ENCODE measurements around the gene DHRS4.
"Not testable (repeated sequence)": the region's sequence is repeated elsewhere in the genome, so short reads cannot be mapped to it uniquely, and the experiment has no call there.

DHRS4 gene

GRCh38 chr14:23981951-23982813 lies 28.6 kb downstream of the DHRS4 start:
- not testable (repeated sequence) for DNase-seq (ENCODE audit: low read depth in 1 of 2, low spot score in 1 of 2)

- no peak for DNase-seq (ENCODE audit: low read depth in 1 of 2, low spot score in 1 of 2)
Observed at GRCh38 chr14:23984891-23985602, 31.5 kb downstream of the DHRS4 start.

GRCh38 chr14:23988223-23988606 lies 34.6 kb downstream of the DHRS4 start:
- not testable (repeated sequence) for DNase-seq (ENCODE audit: low read depth in 1 of 2, low spot score in 1 of 2)

- DNase-seq (ENCODE audit: low read depth in 1 of 2, low spot score in 1 of 2) = peak; percentile 58 to 71
Observed at GRCh38 chr14:23988607-23989363, 35.2 kb downstream of the DHRS4 start, which contains the start of gene DHRS4L2. Gene DHRS4L2 (plus strand): TSS chr14:23988929. CDS start chr14:23988948, 19 bp downstream.

- not testable (repeated sequence) for DNase-seq (ENCODE audit: low read depth in 1 of 2, low spot score in 1 of 2)
Observed at GRCh38 chr14:23989734-23990445, 36.3 kb downstream of the DHRS4 start.

GRCh38 chr14:23990961-23991360 lies 37.4 kb downstream of the DHRS4 start:
- not testable (repeated sequence) for DNase-seq (ENCODE audit: low read depth in 1 of 2, low spot score in 1 of 2)

- DNase-seq (ENCODE audit: low read depth in 1 of 2, low spot score in 1 of 2) = not testable (repeated sequence)
Observed at GRCh38 chr14:23993042-23993441, 39.5 kb downstream of the DHRS4 start.

GRCh38 chr14:23996009-23996408 lies 42.4 kb downstream of the DHRS4 start:
- not testable (repeated sequence) for DNase-seq (ENCODE audit: low read depth in 1 of 2, low spot score in 1 of 2)

- not testable (repeated sequence) for DNase-seq (ENCODE audit: low read depth in 1 of 2, low spot score in 1 of 2)
Observed at GRCh38 chr14:23996825-23997224, 43.3 kb downstream of the DHRS4 start.

- DNase-seq (ENCODE audit: low read depth in 1 of 2, low spot score in 1 of 2) = not testable (repeated sequence)
Observed at GRCh38 chr14:23999640-24000039, 46.1 kb downstream of the DHRS4 start.

GRCh38 chr14:24001078-24001477 lies 47.5 kb downstream of the DHRS4 start:
- DNase-seq (ENCODE audit: low read depth in 1 of 2, low spot score in 1 of 2) = not testable (repeated sequence)

- not testable (repeated sequence) for DNase-seq (ENCODE audit: low read depth in 1 of 2, low spot score in 1 of 2)
Observed at GRCh38 chr14:24001679-24002078, 48.1 kb downstream of the DHRS4 start.

- DNase-seq (ENCODE audit: low read depth in 1 of 2, low spot score in 1 of 2) = not testable (repeated sequence)
Observed at GRCh38 chr14:24006471-24006816, 52.9 kb downstream of the DHRS4 start.

- DNase-seq (ENCODE audit: low read depth in 1 of 2, low spot score in 1 of 2) = peak; percentile 20 to 47
Observed at GRCh38 chr14:24006817-24007652, 53.5 kb downstream of the DHRS4 start.

- DNase-seq (ENCODE audit: low read depth in 1 of 2, low spot score in 1 of 2) = no peak
Observed at GRCh38 chr14:24011051-24011450, 57.5 kb downstream of the DHRS4 start.

GRCh38 chr14:24012726-24013273 lies 59.2 kb downstream of the DHRS4 start:
- DNase-seq (ENCODE audit: low read depth in 1 of 2, low spot score in 1 of 2) = not testable (repeated sequence)

- peak; percentile 13 to 51 for DNase-seq (ENCODE audit: low read depth in 1 of 2, low spot score in 1 of 2)
Observed at GRCh38 chr14:24013654-24014514, 60.3 kb downstream of the DHRS4 start.

- not testable (repeated sequence) for DNase-seq (ENCODE audit: low read depth in 1 of 2, low spot score in 1 of 2)
Observed at GRCh38 chr14:24015745-24016144, 62.2 kb downstream of the DHRS4 start.

Measured in activated CD4-positive, alpha-beta T cell treated with anti-CD3 and anti-CD28 coated beads, Interleukin-2, amount 50 U/mL, for 24 hours (primary cell).